ENCODE data around the gene ABLIM3.

Gene ABLIM3

DNA sequence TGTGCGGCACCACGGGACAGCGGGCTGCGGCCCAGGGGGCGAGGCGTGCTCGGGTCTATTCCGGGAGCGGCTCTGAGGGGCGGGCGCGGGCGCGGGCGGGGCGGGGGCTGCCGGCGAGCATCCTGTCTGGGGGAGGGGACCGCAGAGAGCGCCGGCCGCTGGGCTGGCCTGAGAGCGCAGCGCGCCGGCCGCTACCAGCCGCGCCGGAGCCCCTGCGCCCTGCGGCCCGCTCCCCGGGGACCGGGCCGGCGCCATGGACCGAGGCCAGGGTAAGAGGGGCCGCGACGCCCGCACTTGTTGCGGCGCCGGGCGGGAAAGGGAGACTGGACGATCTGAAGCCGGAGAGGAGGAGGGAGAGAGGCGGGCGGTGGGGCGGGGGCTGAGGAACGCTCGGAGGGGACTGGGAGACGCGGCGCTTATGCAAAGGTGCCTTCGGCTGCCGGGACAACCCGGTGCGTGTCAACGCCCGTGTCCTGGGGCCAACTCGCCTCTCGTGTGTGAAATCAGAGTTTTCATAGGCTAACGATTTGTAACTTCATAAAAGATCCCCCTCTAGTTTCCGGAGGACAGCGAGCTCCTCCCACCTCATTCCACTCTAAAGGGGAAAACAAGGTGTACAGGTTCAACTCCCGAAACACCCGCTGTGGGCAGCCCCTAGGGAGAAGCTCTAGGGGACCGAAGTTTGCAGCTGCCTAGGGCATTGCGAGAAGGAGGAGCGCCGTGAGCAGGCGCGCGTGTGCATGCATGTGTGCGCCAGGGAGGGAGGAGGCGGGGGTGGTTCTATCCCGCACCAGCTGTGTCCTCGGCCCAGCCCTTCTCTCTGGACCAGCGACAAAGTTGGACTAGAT lies 130.6 kb downstream of the ABLIM3 start, which contains the start of gene AFAP1L1:
TSS of gene AFAP1L1 (plus strand) at position 144 of the 848 bp plus-strand sequence. CDS start at position 254, 110 bp downstream.
- in situ Hi-C loops (cut with MboI; ENCODE audit: low sequenced_read_pairs), result loop anchor here (25.0 kb wide), 1 partner anchor 535 kb away; no protein-coding TSS in a partner anchor

DNA sequence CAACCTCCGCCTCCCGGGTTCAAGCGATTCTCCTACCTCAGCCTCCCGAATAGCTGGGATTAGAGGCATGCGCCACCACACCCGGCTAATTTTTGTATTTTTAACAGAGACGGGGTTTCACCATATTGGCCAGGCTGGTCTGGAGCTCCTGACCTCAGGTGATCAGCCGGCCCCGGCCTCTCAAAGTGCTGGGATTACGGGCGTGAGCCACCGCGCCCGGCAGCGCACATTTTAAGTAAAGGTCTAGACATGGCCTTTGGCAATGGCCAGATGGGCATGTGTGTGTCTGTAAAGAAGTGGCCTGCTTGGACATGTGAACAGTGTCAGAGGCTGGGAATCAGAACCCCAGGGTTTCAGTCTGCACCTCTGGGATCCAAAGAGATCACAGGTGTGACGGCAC lies 131.5 kb downstream of the ABLIM3 start:
- in situ Hi-C loops (cut with MboI; ENCODE audit: low sequenced_read_pairs), result loop anchor here (25.0 kb wide), 1 partner anchor 535 kb away; no protein-coding TSS in a partner anchor

DNA sequence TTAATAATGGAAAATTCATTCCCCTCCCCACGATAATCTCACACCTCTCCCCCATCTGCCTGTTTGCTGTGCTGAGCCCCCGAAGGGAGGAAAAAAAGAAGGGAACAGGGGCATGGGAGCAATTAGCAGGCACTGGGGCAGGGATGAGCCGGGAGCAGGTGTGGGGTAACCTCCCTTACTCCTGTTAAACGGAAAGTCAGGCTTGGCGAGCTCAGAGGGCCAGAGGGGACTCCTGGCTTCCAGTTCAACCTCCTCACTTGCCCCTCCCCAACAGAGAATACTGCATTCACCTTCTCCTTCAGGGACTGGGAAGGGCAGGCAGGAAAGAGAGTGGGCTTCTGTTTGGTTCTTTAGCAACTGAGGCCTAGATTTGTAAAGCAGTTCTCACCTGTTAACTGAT lies 131.9 kb downstream of the ABLIM3 start:
- in situ Hi-C loops (cut with MboI; ENCODE audit: low sequenced_read_pairs), result loop anchor here (25.0 kb wide), 1 partner anchor 536 kb away; no protein-coding TSS in a partner anchor

DNA sequence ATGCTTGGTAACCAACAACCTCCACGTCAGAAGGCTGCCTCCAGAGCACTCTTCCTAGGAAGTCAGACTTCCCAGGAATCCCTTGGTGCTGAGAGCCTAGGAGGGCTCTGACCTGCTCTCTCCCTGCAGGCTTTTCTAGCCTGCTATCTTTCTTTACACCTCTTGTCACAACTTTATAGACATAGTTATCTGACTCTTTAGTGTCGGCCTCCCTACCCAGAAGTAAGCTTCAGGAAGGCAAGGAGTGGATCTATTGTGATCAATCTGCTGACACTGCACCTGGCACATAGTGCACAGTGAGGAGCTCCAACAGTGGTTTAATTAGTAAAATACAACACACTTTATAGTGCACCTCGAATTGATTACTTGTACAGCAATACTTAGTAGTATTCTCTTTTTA lies 132.7 kb downstream of the ABLIM3 start:
- in situ Hi-C loops (cut with MboI; ENCODE audit: low sequenced_read_pairs), result loop anchor here (25.0 kb wide), 1 partner anchor 537 kb away; no protein-coding TSS in a partner anchor

DNA sequence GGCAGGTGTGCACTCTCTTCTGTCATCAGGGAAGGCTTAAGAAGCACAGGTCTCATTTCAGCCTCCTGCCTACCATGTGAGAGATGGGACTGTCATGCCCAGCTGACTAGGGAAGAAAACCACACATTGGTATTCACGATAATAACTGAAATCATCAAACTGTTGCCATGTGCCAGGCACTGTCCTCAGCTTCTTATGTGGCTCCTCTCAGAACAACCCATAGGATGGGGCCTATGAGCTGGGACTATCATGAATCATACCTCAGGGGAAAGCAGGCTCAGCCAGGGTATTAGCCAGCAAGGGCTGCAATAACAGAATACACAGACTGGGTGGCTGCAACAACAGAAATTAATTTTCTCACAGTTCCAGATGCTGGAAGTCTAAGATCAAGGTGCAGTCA lies 133.6 kb downstream of the ABLIM3 start:
- in situ Hi-C loops (cut with MboI; ENCODE audit: low sequenced_read_pairs), result loop anchor here (25.0 kb wide), 1 partner anchor 538 kb away; no protein-coding TSS in a partner anchor

DNA sequence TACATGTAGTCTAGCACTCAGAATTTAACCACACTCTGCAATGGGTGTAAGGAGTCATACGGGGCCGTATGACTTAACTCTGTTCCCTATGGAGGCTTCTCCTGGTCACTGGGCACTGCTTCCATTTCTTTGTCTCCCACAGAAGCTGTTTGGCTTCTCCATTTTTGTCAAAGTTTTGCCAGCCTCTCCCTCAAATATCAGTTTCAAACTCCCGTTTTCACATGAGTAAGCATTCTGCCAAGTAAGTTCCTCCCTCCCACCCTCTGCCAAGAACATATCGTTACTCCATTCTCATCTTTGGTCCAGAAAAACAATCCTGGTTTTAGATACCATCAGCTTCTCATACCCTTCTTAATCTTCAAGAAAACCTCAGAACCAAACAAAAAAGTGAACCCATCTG lies 136.5 kb downstream of the ABLIM3 start:
- in situ Hi-C loops (cut with MboI; ENCODE audit: low sequenced_read_pairs), result no loop called here

DNA sequence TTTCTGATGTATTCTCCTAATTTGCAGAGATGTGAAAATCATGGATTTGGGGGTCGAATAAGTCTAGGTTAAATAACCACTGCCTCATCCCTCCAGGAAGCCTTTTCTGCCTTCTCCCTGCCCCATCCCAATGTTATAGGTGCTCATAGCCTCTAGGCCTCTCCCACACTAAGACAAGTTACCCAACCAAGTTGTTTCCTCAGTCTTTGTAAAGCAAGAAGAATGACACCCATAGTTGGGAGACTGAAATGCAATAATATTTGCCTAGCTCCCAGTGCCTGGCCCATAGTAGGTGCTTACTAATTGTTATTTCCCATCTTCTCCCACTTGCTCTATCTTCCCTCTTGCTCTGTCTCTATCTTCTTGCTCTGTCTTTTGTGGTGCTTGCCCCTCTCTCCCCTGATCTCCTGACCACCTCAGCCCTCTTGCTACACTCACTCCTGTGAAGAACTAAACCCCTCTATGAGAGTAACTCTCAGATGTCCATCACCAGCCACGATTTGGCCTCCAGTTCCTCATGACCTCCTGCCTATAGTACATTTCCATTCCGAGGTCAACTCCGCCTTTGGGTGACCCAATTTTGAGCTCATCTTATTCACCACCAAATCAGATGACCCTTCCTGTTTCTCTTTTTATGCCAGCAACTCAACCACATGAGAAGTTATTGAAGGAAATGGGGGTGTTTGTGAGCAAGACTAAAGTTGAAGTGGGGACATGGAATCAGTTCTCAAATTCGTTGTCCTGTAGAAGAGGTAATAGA lies 137.3 kb downstream of the ABLIM3 start:
- in situ Hi-C loops (cut with MboI; ENCODE audit: low sequenced_read_pairs), result no loop called here

DNA sequence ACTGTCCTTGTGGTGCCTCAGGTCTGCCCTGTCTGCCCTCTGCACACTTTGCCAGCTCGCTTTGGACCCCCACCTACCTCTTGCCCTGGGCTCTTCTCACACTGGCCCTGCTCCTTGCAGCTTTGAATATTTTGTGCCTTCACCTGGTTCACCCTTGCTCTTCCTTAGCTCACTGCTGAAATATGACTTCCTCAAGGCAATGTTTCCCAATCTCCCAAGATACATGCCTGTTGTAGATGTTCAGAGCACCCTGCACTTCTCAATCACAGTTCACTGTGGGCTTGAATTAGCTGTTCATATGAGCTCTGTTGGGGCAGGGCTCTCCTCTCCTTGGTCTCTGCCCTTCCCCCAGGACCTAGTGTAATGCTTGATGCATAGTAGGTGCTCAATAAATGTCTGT lies 138.4 kb downstream of the ABLIM3 start:
- in situ Hi-C loops (cut with MboI; ENCODE audit: low sequenced_read_pairs), result no loop called here

DNA sequence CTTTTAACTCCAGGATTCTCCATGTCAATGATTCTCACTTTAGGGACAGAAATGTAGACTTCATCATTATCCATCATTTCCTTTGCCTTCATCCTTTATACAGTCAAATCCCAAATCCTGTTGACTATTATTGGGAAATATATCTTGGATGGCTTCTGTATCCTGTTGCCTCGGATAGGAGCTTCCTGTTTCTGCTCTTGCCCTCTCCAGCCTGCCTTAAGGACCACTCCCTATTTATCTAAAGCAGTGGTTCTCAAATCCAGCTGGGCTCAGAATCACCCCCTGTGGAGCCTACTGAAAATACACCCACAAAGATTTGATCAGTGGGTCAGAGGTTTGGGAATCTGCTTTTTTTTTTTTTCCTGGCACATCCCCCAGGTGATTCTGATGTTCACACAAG lies 138.8 kb downstream of the ABLIM3 start:
- in situ Hi-C loops (cut with MboI; ENCODE audit: low sequenced_read_pairs), result no loop called here

DNA sequence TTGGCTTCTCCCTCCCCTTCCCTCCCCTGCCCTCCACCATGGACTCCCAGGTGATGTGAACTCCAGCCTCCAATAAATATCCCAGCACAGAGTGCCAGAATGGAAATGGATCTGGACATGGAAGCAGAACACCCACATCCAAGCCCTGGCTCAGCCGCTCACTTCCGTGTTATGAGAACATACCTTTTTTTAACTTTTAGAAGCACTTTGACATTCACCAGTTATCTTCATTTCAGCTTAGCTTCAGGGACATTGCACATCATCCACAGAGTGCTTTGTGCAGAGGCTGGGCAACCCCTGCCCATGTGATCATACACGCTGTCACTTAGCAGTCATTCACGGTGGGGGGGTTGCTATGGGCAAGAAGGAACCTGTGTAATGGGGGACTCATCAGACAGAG lies 139.5 kb downstream of the ABLIM3 start:
- in situ Hi-C loops (cut with MboI; ENCODE audit: low sequenced_read_pairs), result no loop called here

DNA sequence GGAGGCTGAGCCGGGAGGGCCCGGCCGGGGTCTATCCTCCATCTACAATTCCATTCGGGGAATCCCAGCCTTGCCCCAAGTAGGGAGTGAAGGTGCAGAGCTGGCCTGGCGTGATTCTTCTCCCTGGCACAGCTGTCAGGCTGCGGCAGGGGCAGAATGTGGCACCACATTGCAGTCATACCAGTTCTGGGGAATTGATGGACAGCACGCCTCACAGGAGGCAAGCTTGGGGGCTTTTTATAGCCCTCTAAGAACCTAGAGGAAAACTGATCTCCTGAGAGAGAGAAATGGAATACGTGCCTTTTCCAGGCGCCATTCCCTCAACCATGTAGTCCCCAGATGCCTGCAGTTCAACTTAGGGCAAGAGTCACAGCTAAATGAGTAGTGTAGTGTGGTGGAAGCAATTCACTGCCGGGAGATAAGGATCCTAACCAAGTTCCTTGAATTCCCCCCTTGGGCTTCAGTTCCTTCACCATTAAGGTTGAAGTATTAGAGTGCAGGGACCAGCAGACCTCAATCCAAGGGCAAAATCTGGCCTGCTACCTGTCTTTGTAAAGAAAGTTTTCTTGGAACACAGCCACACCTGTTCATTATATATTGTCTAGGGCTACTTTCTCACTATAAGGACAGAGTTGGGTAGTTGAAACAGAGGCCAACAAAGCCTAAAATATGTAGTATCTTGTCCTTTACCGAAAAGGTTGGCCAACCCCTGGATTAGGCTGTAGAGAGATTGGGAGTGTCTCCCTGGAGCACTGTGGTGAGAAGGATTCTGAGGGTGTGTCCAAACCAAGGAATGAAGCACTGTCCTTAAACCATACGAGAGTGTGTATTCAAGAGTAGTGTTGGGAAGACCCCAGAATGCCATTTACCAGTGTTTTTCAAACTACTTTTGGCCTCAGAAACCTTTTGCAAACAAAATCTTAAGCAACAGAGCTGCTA lies 141.0 kb downstream of the ABLIM3 start:
- in situ Hi-C loops (cut with MboI; ENCODE audit: low sequenced_read_pairs), result no loop called here

DNA sequence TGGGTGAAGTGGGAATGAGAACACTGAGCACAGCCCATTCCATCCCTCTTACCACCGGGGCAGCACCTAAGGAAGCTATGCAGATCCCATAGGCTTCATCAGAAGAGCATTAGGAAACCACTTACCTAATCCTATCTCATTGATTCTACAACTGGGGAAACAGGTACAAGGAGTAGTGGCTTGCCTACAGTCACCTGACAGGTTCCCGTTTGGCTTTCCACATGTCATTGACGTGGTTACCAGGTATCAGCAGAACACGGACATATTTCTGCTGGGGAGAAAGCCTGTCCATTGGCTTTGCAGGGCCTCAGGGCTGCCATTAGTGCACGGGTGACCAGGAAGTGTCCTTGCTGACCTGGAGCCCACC lies 141.7 kb downstream of the ABLIM3 start:
- in situ Hi-C loops (cut with MboI; ENCODE audit: low sequenced_read_pairs), result no loop called here

DNA sequence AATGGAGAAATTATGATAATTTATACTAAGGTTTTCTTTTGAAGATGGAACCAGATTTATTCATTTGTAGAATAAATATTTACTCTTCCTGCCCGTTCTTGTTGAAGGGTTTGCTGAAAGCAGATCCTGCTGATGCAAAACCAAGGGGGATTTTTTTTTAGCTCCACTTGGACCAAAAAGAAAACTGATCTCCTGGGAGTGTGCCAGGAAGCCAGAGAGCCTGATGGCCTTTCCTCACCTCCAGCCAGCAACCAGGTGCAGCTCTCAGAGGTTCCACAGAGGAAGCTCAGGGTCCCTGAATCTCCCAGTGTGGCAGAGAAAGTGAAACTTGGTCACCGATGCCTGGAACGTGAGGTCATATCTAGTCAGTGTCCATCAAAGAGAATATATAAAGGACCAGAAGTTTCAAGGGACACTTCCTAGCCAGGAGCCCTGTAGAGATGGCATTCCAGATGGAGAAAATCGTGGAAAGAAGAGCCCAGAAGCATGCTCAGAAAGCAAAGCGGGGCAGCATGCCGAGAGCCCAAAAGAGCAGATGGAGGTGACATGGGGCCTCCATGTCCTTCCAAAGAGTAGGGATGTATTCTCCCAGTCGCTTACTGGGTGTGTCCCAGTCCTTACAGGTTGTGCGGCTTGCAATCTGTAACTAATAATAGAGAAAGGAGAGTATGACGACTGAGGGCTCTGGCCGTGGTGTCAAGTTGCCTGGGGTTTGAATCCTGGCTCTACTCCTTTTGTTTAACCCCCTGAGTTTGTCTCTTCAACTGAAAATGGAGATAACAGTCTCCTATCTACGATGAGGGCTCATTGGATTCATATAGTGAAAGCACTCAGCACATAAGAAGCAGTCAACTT lies 142.6 kb downstream of the ABLIM3 start:
- in situ Hi-C loops (cut with MboI; ENCODE audit: low sequenced_read_pairs), result no loop called here

DNA sequence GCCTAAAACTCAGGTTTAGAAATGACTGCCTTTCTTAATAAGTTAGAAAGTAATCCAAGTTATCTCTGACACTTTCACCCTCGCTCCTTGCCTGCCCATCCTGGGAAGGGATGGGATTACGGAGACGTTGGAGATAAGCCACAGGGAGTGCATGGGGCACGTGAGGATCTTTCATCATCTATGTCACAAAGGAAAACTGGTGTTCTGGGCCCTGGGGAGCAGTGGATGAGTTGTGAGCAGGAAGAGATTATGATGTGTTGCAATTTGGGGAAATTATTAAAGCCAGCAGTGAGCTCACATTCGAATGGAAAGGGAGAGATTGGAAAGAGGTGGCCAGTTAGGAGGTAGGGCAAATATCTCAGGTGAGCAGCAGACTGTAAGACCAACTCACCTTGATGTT lies 143.2 kb downstream of the ABLIM3 start:
- in situ Hi-C loops (cut with MboI; ENCODE audit: low sequenced_read_pairs), result no loop called here

DNA sequence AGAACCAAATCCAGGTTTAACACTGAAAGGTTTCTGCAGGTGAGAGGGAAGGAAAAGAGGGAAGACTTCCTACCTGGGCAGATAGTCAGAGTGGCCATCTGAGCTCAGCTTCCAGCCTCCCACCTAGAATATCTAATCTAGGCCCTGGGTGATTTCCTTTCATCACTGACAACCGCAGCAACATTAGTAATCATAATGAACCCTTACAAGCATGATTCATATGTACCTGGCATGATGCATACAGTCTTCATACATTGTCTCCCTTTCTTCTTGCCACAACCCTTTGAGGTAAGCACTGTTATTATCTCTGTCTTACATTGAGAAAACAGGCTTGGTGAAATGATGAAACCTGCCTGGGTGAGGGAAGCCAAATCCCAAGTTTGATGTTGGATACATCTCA lies 143.9 kb downstream of the ABLIM3 start:
- in situ Hi-C loops (cut with MboI; ENCODE audit: low sequenced_read_pairs), result no loop called here

DNA sequence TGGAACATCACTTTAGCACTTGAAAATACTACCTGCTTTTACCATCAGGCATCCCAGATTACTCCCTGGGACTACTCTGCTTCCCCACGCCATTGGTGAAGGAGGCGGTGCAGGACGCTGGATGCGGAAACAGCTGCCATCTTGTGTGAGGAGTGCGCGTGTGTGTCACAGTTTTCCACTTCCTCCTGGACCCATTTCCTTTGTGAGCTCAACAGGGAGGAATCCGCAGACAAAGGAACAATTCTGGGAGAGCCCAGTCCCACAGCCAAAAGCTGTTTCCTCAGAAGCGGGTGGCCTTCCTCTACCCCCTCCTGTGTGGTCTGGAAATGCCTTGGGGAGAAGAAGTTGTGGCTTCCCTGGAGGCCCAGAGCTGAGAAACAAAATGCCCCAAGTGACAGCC lies 147.1 kb downstream of the ABLIM3 start:
- in situ Hi-C loops (cut with MboI; ENCODE audit: low sequenced_read_pairs), result no loop called here

DNA sequence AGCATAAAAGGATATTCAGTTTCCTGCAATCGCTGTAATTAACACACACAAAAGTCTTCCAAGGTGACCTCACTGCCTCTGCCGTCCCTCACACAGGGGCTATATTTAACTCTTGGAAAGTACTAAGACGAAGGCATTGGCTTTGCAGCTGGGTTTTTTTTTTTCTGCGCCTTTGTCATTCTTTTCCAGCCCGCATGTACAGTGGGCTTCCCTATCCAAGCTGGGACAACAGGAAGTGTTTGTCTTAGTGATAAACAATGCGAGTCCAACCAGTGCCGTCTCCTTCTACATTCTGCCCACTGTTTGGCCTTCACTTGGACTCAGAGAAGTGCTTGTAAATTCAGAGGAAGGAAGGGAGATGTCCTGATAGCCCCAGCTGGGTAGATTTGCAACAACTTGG lies 148.0 kb downstream of the ABLIM3 start:
- in situ Hi-C loops (cut with MboI; ENCODE audit: low sequenced_read_pairs), result no loop called here

DNA sequence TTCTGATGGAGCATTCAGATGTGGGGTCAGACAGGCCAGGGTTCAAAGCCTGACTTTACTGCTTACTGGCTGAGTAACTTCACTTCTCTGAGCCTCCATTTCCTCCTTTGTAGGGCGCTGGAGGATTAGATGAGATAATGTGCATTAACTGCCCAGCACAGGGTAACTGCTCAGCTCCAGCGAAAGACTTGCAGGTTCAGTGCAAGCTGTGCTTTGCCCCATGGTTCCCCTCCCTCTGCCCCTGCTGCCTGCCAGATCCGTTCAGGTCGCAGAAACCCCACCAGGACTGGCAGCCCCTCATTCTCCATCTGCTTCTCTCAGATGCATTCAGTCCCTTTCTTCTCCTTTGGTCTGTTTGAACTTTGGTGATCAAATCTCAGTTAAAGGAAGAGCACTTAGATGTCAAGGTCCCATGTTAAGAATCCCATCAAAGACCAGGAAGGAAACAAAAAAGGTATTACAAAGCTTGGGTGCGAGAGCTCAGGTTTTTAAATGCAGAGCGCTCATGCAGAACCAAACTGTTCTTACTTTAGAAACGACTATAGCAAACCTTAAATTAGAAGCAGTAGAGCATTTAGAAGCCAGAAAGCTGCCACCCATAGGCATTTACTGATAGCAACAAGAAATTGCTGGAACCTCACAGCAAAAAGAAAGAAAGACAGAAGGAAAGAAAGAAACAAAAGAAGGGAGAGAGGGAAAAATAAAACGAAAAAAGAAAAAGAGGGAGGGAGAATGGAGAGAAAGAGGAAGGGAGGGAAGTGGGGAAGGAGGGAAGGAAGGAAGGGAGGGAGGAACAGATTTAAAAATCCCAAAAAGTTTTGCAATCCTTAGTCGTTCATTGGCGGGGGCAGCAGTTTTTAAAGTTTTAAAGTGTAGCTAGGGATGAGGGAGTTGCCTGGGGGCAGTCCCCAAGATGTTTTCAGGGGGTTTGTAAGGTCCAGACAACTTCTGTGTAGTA lies 153.9 kb downstream of the ABLIM3 start:
- in situ Hi-C loops (cut with MboI; ENCODE audit: low sequenced_read_pairs), result no loop called here

Data from HL-60/S4 treated with phorbol 12-myristate 13-acetate at 8.2 ng/mL for 4 days and 3 days (cell line).